Thyroid gland (tissue), 4 donors: Measurements from ENCODE around the gene PPP1R1B.

Source experiments
- POLR2A ChIP-seq, 2 donors: fragments of 450-650 bp; IDR thresholded peaks; one replicate each; pipeline ENCODE4 v1.6.1; 2017; ENCODE audit warnings: antibody characterized with exemption in 2 of 2, mild to moderate bottlenecking in 2 of 2, moderate library complexity in 1 of 2
- TF ChIP-seq, protein P1 (sequence below), 6 experiments: fragments of 200-600 bp in 3 of 6; fragments of 450-650 bp in 3 of 6; sonication (generic) in 3 of 6; IDR thresholded peaks; one replicate each; pipeline ENCODE4 v1.5.1; 2016 to 2019; ENCODE audit warnings: antibody characterized with exemption in 6 of 6, mild to moderate bottlenecking in 2 of 6, inconsistent platforms in 1 of 6, moderate library complexity in 1 of 6

DNA sequence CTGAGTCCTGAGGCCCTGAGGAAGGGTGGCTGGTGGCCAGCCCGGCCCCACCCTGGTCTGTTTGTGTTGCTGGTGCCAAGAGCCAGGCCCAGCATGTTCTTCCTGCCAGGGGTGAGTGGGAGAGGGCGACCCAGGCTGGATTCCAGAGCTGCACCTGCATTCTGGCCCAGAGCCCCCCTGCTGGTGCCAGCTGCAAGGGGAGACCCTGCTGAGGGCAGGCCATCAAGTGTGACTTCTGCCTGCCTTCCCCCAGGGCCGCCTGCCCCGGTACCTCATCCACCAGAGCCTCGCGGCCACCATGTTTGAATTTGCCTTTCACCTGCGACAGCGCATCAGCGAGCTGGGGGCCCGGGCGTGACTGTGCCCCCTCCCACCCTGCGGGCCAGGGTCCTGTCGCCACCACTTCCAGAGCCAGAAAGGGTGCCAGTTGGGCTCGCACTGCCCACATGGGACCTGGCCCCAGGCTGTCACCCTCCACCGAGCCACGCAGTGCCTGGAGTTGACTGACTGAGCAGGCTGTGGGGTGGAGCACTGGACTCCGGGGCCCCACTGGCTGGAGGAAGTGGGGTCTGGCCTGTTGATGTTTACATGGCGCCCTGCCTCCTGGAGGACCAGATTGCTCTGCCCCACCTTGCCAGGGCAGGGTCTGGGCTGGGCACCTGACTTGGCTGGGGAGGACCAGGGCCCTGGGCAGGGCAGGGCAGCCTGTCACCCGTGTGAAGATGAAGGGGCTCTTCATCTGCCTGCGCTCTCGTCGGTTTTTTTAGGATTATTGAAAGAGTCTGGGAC lies 36.0 kb downstream of the PPP1R1B start:
- TF ChIP-seq, protein P1, sequence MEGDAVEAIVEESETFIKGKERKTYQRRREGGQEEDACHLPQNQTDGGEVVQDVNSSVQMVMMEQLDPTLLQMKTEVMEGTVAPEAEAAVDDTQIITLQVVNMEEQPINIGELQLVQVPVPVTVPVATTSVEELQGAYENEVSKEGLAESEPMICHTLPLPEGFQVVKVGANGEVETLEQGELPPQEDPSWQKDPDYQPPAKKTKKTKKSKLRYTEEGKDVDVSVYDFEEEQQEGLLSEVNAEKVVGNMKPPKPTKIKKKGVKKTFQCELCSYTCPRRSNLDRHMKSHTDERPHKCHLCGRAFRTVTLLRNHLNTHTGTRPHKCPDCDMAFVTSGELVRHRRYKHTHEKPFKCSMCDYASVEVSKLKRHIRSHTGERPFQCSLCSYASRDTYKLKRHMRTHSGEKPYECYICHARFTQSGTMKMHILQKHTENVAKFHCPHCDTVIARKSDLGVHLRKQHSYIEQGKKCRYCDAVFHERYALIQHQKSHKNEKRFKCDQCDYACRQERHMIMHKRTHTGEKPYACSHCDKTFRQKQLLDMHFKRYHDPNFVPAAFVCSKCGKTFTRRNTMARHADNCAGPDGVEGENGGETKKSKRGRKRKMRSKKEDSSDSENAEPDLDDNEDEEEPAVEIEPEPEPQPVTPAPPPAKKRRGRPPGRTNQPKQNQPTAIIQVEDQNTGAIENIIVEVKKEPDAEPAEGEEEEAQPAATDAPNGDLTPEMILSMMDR (IDR thresholded peaks at IDR 0.05) = no peak
- TF ChIP-seq POLR2A (IDR thresholded peaks at IDR 0.05) = no peak
